ENCODE measurements around the gene PRKN. TPM values are rescaled to one million over a fixed set of nuclear protein-coding genes. Genes with fewer than 3 reads are reported as not detected.

The PRKN gene
- total RNA-seq, 1 experiment from 2014 or later, result 1.2 TPM

GRCh38 chr6:161711515-161711914, 1016.1 kb downstream of the PRKN start:
- no peaks in the 10 kb centered on the region for H3K27me3 ChIP-seq (replicated peaks; ENCODE audit: insufficient read depth, low read depth, low read length, poor library complexity)
- H3K4me1 ChIP-seq (ENCODE audit: insufficient read depth, low read length, poor library complexity, severe bottlenecking), result no peaks in the 10 kb centered on the region
- intact Hi-C loops (cut with micrococcal nuclease; ENCODE audit: unreplicated experiment), result no loop called here
- no TSS peak for BruUV-seq (replicated peaks)
- DNase-seq (ENCODE audit: low spot score), result no peak
- no peak overlapping the region for H3K27ac ChIP-seq (ENCODE audit: low read depth, low read length, poor library complexity, severe bottlenecking)
- TF ChIP-seq CTCF (conservative IDR thresholded peaks at IDR 0.05; ENCODE audit: low read depth, low read length) (no peak), EZH2 (IDR thresholded peaks at IDR 0.05; ENCODE audit: borderline replicate concordance, low read depth, low read length, poor library complexity, severe bottlenecking) (no peak)
- no peaks in the 10 kb centered on the region for H3K36me3 ChIP-seq (ENCODE audit: insufficient read depth, low read length, poor library complexity, severe bottlenecking)
- no peak overlapping the region for H3K4me3 ChIP-seq (ENCODE audit: low read depth, low read length, poor library complexity, severe bottlenecking)
- ChIA-PET CTCF (no interaction called here), POLR2A (ENCODE audit: low non-redundant PET) (no interaction called here)
- H3K9me3 ChIP-seq (ENCODE audit: low read depth, low read length, poor library complexity, severe bottlenecking), result no peaks in the 10 kb centered on the region

- Histone ChIP-seq H3K4me3 (ENCODE audit: low read depth, low read length, poor library complexity, severe bottlenecking) (no peak overlapping the region), H3K4me1 (ENCODE audit: insufficient read depth, low read length, poor library complexity, severe bottlenecking) (no peaks in the 10 kb centered on the region), H3K36me3 (ENCODE audit: insufficient read depth, low read length, poor library complexity, severe bottlenecking) (no peaks in the 10 kb centered on the region), H3K27ac (ENCODE audit: low read depth, low read length, poor library complexity, severe bottlenecking) (no peak overlapping the region), H3K9me3 (ENCODE audit: low read depth, low read length, poor library complexity, severe bottlenecking) (no peaks in the 10 kb centered on the region), H3K27me3 (replicated peaks; ENCODE audit: insufficient read depth, low read depth, low read length, poor library complexity) (no peaks in the 10 kb centered on the region)
- no peak for DNase-seq (ENCODE audit: low spot score)
- ChIA-PET POLR2A (ENCODE audit: low non-redundant PET) (no interaction called here), CTCF (no interaction called here)
- no TSS peak for BruUV-seq (replicated peaks)
- TF ChIP-seq EZH2 (IDR thresholded peaks at IDR 0.05; ENCODE audit: borderline replicate concordance, low read depth, low read length, poor library complexity, severe bottlenecking) (no peak), CTCF (conservative IDR thresholded peaks at IDR 0.05; ENCODE audit: low read depth, low read length) (no peak)
- intact Hi-C loops (cut with micrococcal nuclease; ENCODE audit: unreplicated experiment), result no loop called here
Measured at GRCh38 chr6:161710698-161711097, 1016.9 kb downstream of the PRKN start.

GRCh38 chr6:161701056-161701455, 1026.5 kb downstream of the PRKN start:
- no TSS peak for BruUV-seq (replicated peaks)
- ChIA-PET CTCF (no interaction called here), POLR2A (ENCODE audit: low non-redundant PET) (no interaction called here)
- intact Hi-C loops (cut with micrococcal nuclease; ENCODE audit: unreplicated experiment), result no loop called here
- no peak overlapping the region for H3K27ac ChIP-seq (ENCODE audit: low read depth, low read length, poor library complexity, severe bottlenecking)
- no peak for DNase-seq (ENCODE audit: low spot score)
- no peaks in the 10 kb centered on the region for H3K27me3 ChIP-seq (replicated peaks; ENCODE audit: insufficient read depth, low read depth, low read length, poor library complexity)
- H3K36me3 ChIP-seq (ENCODE audit: insufficient read depth, low read length, poor library complexity, severe bottlenecking), result no peaks in the 10 kb centered on the region
- no peak overlapping the region for H3K4me3 ChIP-seq (ENCODE audit: low read depth, low read length, poor library complexity, severe bottlenecking)
- H3K9me3 ChIP-seq (ENCODE audit: low read depth, low read length, poor library complexity, severe bottlenecking), result no peaks in the 10 kb centered on the region
- H3K4me1 ChIP-seq (ENCODE audit: insufficient read depth, low read length, poor library complexity, severe bottlenecking), result no peaks in the 10 kb centered on the region
- TF ChIP-seq EZH2 (IDR thresholded peaks at IDR 0.05; ENCODE audit: borderline replicate concordance, low read depth, low read length, poor library complexity, severe bottlenecking), result no peak
- no peak for TF ChIP-seq CTCF (conservative IDR thresholded peaks at IDR 0.05; ENCODE audit: low read depth, low read length)

Measured in A673 (cell line).